GM12878 (cell line): ENCODE results near the gene NRG2. TPM values are rescaled to one million over a fixed set of nuclear protein-coding genes. Genes with fewer than 3 reads are reported as not detected.

Experiments used
- ATAC-seq: fragments of 200-7000 bp; cut with Tn5 transposase; 3 replicates; pipeline ENCODE4 v1.9.1; 2020; ENCODE audit warnings: mild to moderate bottlenecking, moderate library complexity
- BruUV-seq: library from RNA; stranded (reverse); fragments of 400-500 nt; replicated peaks from 2 replicates; lab custom pipeline; 2021; lab: Mats Ljungman, UMichigan
- CTCF ChIA-PET: fragments of 300-600 bp; sonication (Branson Sonifier 250); formaldehyde crosslinking; extraction: SDS; loops from one replicate; lab custom pipeline; 2021; ENCODE audit warnings: inconsistent platforms; lab: Yijun Ruan, JAX
- POLR2A ChIA-PET: fragments of 350-600 bp; formaldehyde crosslinking; extraction: SDS; loops from one replicate; lab custom pipeline; 2021; ENCODE audit warnings: inconsistent platforms; lab: Charles Lee
- RAD21 ChIA-PET: fragments of 300-600 bp; sonication (Branson Sonifier 250); formaldehyde crosslinking; loops from one replicate; lab custom pipeline; 2023; ENCODE audit warnings: antibody characterized with exemption; ENCODE audit not compliant: unreplicated experiment; lab: Charles Lee
- SMC1A ChIA-PET: fragments of 300-600 bp; sonication (Branson Sonifier 250); formaldehyde crosslinking; loops from one replicate; lab custom pipeline; 2023; ENCODE audit not compliant: unreplicated experiment, uncharacterized antibody; lab: Charles Lee
- DNase-seq: peaks from one replicate; pipeline ENCODE4 v3.0.0-alpha.2; 2011; ENCODE audit warnings: low read depth, low spot score
- FAIRE-seq: peaks from 3 replicates; lab custom pipeline; 2011; peaks lifted over from hg19 to GRCh38; lab: Jason Lieb, UNC
- H2AFZ ChIP-seq: 2 replicates; pipeline ENCODE4 v1.6.0; 2011; ENCODE audit warnings: low read depth, low read length, control low read depth; ENCODE audit not compliant: control insufficient read depth
- H3K27ac ChIP-seq: 2 replicates; pipeline ENCODE4 v1.5.1; 2011; ENCODE audit warnings: control low read depth; ENCODE audit not compliant: control insufficient read depth, insufficient read depth
- H3K27me3 ChIP-seq, 2 experiments: replicated peaks in 1 of 2; 2 replicates each; pipeline versions ENCODE4 v1.6.0 to v1.6.1; 2011; ENCODE audit warnings: low read length in 1 of 2; ENCODE audit not compliant: control insufficient read depth in 2 of 2, insufficient read depth in 2 of 2
- H3K36me3 ChIP-seq, 2 experiments: 2 replicates each; pipeline ENCODE4 v1.5.1; 2011; ENCODE audit warnings: low read length in 1 of 2; ENCODE audit not compliant: control insufficient read depth in 2 of 2, insufficient read depth in 2 of 2
- H3K4me1 ChIP-seq: 2 replicates; pipeline ENCODE4 v1.6.1; 2011; ENCODE audit warnings: mild to moderate bottlenecking, low read length, moderate library complexity, mixed read lengths; ENCODE audit not compliant: control insufficient read depth, insufficient read depth
- H3K4me2 ChIP-seq: 2 replicates; pipeline ENCODE4 v1.6.0; 2011; ENCODE audit warnings: control low read depth; ENCODE audit not compliant: control insufficient read depth, insufficient read depth
- H3K4me3 ChIP-seq: fragments of 200-600 bp; sonication (generic); 2 replicates; pipeline ENCODE4 v1.5.1; 2016
- H3K79me2 ChIP-seq: 2 replicates; pipeline ENCODE4 v1.6.0; 2011; ENCODE audit warnings: low read length; ENCODE audit not compliant: control insufficient read depth, insufficient read depth
- H3K9ac ChIP-seq: 2 replicates; pipeline ENCODE4 v1.8.0; 2011; ENCODE audit warnings: low read length, control low read depth, mixed read lengths; ENCODE audit not compliant: control insufficient read depth, insufficient read depth
- H3K9me3 ChIP-seq: replicated peaks from 3 replicates; pipeline ENCODE4 v1.5.1; 2011; ENCODE audit warnings: mild to moderate bottlenecking, low read length; ENCODE audit not compliant: control insufficient read depth, insufficient read depth
- H4K20me1 ChIP-seq: 2 replicates; pipeline ENCODE4 v1.6.0; 2011; ENCODE audit not compliant: control insufficient read depth, insufficient read depth
- ASH2L ChIP-seq: fragments of 300-600, 200-600 bp; sonication (generic); IDR thresholded peaks from 2 replicates; pipeline ENCODE4 v1.6.1; 2017; ENCODE audit warnings: low read depth, mild to moderate bottlenecking, borderline replicate concordance
- ATF7 ChIP-seq: fragments of 450-650 bp; IDR thresholded peaks from 2 replicates; pipeline ENCODE4 v1.6.1; 2016; ENCODE audit warnings: low read depth, mild to moderate bottlenecking
- CHD4 ChIP-seq: fragments of 200-600 bp; sonication (generic); IDR thresholded peaks from 2 replicates; pipeline ENCODE4 v1.6.1; 2016; ENCODE audit warnings: mild to moderate bottlenecking
- HDAC2 ChIP-seq: fragments of 200-600 bp; sonication (generic); IDR thresholded peaks from 2 replicates; pipeline ENCODE4 v1.6.1; 2017
- JUNB ChIP-seq: IDR thresholded peaks from 2 replicates; pipeline ENCODE4 v1.6.1; 2016; ENCODE audit warnings: antibody characterized with exemption, mild to moderate bottlenecking
- MTA2 ChIP-seq: fragments of 450-650 bp; IDR thresholded peaks from 2 replicates; pipeline ENCODE4 v1.6.1; 2016; ENCODE audit warnings: low read depth, mild to moderate bottlenecking, moderate library complexity
- MTA3 ChIP-seq: IDR thresholded peaks from 2 replicates; pipeline ENCODE4 v1.6.1; 2012; ENCODE audit warnings: low read length, inconsistent platforms, borderline replicate concordance
- NR2C1 ChIP-seq: fragments of 450-650 bp; IDR thresholded peaks from 2 replicates; pipeline ENCODE4 v1.6.1; 2017; ENCODE audit warnings: antibody characterized with exemption, mild to moderate bottlenecking, moderate library complexity
- SMAD1 ChIP-seq: fragments of 450-650 bp; IDR thresholded peaks from 2 replicates; pipeline ENCODE4 v1.6.1; 2018; ENCODE audit warnings: mild to moderate bottlenecking, low read depth; ENCODE audit not compliant: partially characterized antibody
- TCF7 ChIP-seq: IDR thresholded peaks from 2 replicates; pipeline ENCODE4 v1.6.1; 2014; ENCODE audit warnings: antibody characterized with exemption, borderline replicate concordance
- ZNF217 ChIP-seq: fragments of 450-650 bp; IDR thresholded peaks from 2 replicates; pipeline ENCODE4 v1.6.1; 2017; ENCODE audit warnings: antibody characterized with exemption, mild to moderate bottlenecking
- WGBS: methylation state at CpG from one replicate; pipeline ENCODE4 v1.1.6; 2016; ENCODE audit warnings: low lambda C conversion rate; ENCODE audit not compliant: insufficient replicate concordance, insufficient coverage; ENCODE audit errors: missing lambda C conversion rate; 5-methylcytosine and 5-hydroxymethylcytosine counted together
- in situ Hi-C: fragments of 300-500 bp; cut with MboI; formaldehyde crosslinking; loops from 9 replicates; pipeline ENCODE4 v1.14.3; 2018; ENCODE audit warnings: mixed read lengths
- intact Hi-C: fragments of 100-400 bp; cut with micrococcal nuclease; formaldehyde crosslinking; loops from one replicate; pipeline ENCODE4 v1.14.2; 2022; ENCODE audit not compliant: unreplicated experiment
- polyA plus RNA-seq, 11 experiments: library from polyadenylated mRNA; depleted of rRNA in 4 of 11; unstranded in 6 of 11; stranded (reverse) in 5 of 11; fragments of >200 nt; fragmentation: Nextera tagmentation in 4 of 11; fragmentation: Illumina TruSeq in 1 of 11; extraction: Ambion mirVana in 4 of 11; extraction: Trizol in 1 of 11; gene quantifications; 1 replicate in 1 of 11; 2 replicates in 10 of 11; pipeline versions ENCODE4 v1.2.1 to v1.2.3, GENCODE V29; 2011 to 2016; ENCODE audit warnings: inconsistent platforms in 2 of 11, missing spikeins in 2 of 11, low read depth in 1 of 11
- total RNA-seq, 4 experiments: library from RNA; depleted of rRNA in 3 of 4; stranded (reverse); fragments of >200 nt in 3 of 4; fragmentation: Illumina TruSeq in 1 of 4; extraction: Trizol in 1 of 4; gene quantifications; 2 replicates each; pipeline versions ENCODE4 v1.2.1 to v1.2.3, GENCODE V29; 2013 to 2021
- TF ChIP-seq, protein P1 (sequence below): fragments of 450-650 bp; IDR thresholded peaks from 2 replicates; pipeline ENCODE4 v1.6.1; 2017; ENCODE audit warnings: low read depth, mild to moderate bottlenecking, moderate library complexity
- TF ChIP-seq, protein P2 (sequence below): IDR thresholded peaks from 2 replicates; pipeline ENCODE4 v1.6.1; 2012; ENCODE audit warnings: low read depth, low read length, improper control_type of control experiment
- TF ChIP-seq, protein P3 (sequence below): IDR thresholded peaks from 2 replicates; pipeline ENCODE4 v1.6.1; 2012; ENCODE audit warnings: low read depth, low read length, improper control_type of control experiment
- TF ChIP-seq, protein P4 (sequence below): fragments of 450-650 bp; IDR thresholded peaks from 2 replicates; pipeline ENCODE4 v1.6.1; 2017; ENCODE audit warnings: mild to moderate bottlenecking, moderate library complexity

The NRG2 gene
- total and polyA plus RNA-seq, 10 of the 15 experiments (the other 5 are each of a cell fraction or from before 2014, with no cell fraction given): 0.10 to 21.7 (median 9.6) TPM

DNA sequence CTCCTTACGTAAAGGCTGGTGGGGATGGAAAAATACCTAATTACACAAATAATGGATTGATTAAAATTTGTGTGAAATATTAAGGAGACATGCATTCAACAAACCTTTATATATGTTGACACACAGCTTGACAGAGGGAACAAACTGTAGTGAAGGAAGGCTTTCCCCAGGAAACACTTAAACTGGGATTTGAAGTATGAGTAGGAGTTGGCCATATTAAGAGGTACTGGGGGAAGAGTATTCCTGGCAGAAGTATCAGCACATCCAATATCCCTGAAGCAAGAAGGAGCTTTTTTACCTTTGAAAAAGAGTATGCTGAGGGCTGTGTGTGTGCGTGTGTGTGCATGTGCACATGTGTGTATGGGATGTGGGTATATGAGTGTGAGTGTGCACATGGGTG, 136.4 kb downstream of the NRG2 start:
- H4K20me1 ChIP-seq: no peaks in the 10 kb centered on the region; the same call in none of the 2 replicates
- no peak overlapping the region for H3K27ac ChIP-seq
- intact Hi-C loops (no loop called here), in situ Hi-C loops (no loop called here)
- WGBS: 100% methylated on average over 2 of the region's 2 CpGs
- H3K4me1 ChIP-seq: no peaks in the 10 kb centered on the region; the same call in 1 of the 2 replicates
- H3K79me2 ChIP-seq: no peaks in the 10 kb centered on the region
- no peak overlapping the region for H2AFZ ChIP-seq
- POLR2A ChIA-PET: no interaction called here
- BruUV-seq: no TSS peak
- no peak for DNase-seq
- no peak for FAIRE-seq
- RAD21 ChIA-PET: no interaction called here
- H3K4me3 ChIP-seq: no peak overlapping the region
- no peak overlapping the region for H3K9ac ChIP-seq
- H3K27me3 ChIP-seq: peaks cover 0 to 13% of the 10 kb centered on the region in 2 experiments; a peak in 2 of 4 replicates
- no peak for ATAC-seq
- H3K9me3 ChIP-seq: no peaks in the 10 kb centered on the region
- SMC1A ChIA-PET: no interaction called here
- H3K36me3 ChIP-seq: no peaks in the 10 kb centered on the region; a peak in 2 of 4 replicates
- no peak overlapping the region for H3K4me2 ChIP-seq
- CTCF ChIA-PET: interaction anchor here (5.7 kb wide), 1 partner anchor 62 kb away, joined by 29 read pairs; no protein-coding TSS in a partner anchor
- TF ChIP-seq CHD4: no peak
- TF ChIP-seq, protein P1, sequence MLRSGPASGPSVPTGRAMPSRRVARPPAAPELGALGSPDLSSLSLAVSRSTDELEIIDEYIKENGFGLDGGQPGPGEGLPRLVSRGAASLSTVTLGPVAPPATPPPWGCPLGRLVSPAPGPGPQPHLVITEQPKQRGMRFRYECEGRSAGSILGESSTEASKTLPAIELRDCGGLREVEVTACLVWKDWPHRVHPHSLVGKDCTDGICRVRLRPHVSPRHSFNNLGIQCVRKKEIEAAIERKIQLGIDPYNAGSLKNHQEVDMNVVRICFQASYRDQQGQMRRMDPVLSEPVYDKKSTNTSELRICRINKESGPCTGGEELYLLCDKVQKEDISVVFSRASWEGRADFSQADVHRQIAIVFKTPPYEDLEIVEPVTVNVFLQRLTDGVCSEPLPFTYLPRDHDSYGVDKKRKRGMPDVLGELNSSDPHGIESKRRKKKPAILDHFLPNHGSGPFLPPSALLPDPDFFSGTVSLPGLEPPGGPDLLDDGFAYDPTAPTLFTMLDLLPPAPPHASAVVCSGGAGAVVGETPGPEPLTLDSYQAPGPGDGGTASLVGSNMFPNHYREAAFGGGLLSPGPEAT: no peak
- TF ChIP-seq, protein P2, sequence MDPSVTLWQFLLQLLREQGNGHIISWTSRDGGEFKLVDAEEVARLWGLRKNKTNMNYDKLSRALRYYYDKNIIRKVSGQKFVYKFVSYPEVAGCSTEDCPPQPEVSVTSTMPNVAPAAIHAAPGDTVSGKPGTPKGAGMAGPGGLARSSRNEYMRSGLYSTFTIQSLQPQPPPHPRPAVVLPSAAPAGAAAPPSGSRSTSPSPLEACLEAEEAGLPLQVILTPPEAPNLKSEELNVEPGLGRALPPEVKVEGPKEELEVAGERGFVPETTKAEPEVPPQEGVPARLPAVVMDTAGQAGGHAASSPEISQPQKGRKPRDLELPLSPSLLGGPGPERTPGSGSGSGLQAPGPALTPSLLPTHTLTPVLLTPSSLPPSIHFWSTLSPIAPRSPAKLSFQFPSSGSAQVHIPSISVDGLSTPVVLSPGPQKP: no peak
- no peak for TF ChIP-seq ATF7
- no peak for TF ChIP-seq ASH2L
- TF ChIP-seq NR2C1: no peak
- TF ChIP-seq JUNB: no peak
- TF ChIP-seq MTA3: no peak
- no peak for TF ChIP-seq MTA2
- TF ChIP-seq, protein P3, sequence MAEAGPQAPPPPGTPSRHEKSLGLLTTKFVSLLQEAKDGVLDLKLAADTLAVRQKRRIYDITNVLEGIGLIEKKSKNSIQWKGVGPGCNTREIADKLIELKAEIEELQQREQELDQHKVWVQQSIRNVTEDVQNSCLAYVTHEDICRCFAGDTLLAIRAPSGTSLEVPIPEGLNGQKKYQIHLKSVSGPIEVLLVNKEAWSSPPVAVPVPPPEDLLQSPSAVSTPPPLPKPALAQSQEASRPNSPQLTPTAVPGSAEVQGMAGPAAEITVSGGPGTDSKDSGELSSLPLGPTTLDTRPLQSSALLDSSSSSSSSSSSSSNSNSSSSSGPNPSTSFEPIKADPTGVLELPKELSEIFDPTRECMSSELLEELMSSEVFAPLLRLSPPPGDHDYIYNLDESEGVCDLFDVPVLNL: no peak
- TF ChIP-seq, protein P4, sequence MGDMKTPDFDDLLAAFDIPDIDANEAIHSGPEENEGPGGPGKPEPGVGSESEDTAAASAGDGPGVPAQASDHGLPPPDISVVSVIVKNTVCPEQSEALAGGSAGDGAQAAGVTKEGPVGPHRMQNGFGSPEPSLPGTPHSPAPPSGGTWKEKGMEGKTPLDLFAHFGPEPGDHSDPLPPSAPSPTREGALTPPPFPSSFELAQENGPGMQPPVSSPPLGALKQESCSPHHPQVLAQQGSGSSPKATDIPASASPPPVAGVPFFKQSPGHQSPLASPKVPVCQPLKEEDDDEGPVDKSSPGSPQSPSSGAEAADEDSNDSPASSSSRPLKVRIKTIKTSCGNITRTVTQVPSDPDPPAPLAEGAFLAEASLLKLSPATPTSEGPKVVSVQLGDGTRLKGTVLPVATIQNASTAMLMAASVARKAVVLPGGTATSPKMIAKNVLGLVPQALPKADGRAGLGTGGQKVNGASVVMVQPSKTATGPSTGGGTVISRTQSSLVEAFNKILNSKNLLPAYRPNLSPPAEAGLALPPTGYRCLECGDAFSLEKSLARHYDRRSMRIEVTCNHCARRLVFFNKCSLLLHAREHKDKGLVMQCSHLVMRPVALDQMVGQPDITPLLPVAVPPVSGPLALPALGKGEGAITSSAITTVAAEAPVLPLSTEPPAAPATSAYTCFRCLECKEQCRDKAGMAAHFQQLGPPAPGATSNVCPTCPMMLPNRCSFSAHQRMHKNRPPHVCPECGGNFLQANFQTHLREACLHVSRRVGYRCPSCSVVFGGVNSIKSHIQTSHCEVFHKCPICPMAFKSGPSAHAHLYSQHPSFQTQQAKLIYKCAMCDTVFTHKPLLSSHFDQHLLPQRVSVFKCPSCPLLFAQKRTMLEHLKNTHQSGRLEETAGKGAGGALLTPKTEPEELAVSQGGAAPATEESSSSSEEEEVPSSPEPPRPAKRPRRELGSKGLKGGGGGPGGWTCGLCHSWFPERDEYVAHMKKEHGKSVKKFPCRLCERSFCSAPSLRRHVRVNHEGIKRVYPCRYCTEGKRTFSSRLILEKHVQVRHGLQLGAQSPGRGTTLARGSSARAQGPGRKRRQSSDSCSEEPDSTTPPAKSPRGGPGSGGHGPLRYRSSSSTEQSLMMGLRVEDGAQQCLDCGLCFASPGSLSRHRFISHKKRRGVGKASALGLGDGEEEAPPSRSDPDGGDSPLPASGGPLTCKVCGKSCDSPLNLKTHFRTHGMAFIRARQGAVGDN: no peak
- TF ChIP-seq TCF7: no peak
- TF ChIP-seq SMAD1: no peak
- no peak for TF ChIP-seq ZNF217
- no peak for TF ChIP-seq HDAC2
